LNCaP clone FGC (cell line): ENCODE measurements around the gene TENM4.

Experiments
- DNase-seq: peaks from one replicate; pipeline ENCODE4 v3.0.0-alpha.2; 2011; ENCODE audit warnings: low read depth
- H3K4me3 ChIP-seq: 2 replicates; pipeline ENCODE4 v1.5.1; 2011; ENCODE audit warnings: mild to moderate bottlenecking, low read depth, low read length, control low read depth
- TF ChIP-seq, protein P1 (sequence below): IDR thresholded peaks from 2 replicates; pipeline ENCODE4 v1.5.1; 2012; ENCODE audit warnings: mild to moderate bottlenecking; ENCODE audit not compliant: control insufficient read depth, insufficient read depth; ENCODE audit errors: extremely low read depth

The TENM4 gene

DNA sequence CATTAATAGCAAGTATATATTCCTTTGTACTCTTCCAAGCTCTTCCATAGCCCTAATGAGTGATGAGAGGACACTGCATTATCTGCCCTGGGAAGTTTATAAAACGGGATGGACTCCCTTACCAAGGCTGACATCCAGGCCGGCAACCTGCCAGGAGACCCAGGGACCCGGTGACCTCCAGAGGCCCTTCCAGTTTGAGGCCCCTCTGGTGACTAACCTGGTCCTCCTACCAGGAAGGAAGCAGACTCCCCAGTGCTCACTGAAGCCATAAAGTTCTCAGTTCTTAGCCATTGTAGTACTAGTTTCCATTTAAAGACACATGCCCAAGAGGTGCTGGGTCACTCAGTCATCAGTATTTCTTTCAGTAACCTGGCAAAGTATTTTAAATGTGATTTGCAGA is 345.4 kb downstream of the TENM4 start:
- no peak overlapping the region for H3K4me3 ChIP-seq
- TF ChIP-seq, protein P1, sequence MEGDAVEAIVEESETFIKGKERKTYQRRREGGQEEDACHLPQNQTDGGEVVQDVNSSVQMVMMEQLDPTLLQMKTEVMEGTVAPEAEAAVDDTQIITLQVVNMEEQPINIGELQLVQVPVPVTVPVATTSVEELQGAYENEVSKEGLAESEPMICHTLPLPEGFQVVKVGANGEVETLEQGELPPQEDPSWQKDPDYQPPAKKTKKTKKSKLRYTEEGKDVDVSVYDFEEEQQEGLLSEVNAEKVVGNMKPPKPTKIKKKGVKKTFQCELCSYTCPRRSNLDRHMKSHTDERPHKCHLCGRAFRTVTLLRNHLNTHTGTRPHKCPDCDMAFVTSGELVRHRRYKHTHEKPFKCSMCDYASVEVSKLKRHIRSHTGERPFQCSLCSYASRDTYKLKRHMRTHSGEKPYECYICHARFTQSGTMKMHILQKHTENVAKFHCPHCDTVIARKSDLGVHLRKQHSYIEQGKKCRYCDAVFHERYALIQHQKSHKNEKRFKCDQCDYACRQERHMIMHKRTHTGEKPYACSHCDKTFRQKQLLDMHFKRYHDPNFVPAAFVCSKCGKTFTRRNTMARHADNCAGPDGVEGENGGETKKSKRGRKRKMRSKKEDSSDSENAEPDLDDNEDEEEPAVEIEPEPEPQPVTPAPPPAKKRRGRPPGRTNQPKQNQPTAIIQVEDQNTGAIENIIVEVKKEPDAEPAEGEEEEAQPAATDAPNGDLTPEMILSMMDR, result no peak

DNA sequence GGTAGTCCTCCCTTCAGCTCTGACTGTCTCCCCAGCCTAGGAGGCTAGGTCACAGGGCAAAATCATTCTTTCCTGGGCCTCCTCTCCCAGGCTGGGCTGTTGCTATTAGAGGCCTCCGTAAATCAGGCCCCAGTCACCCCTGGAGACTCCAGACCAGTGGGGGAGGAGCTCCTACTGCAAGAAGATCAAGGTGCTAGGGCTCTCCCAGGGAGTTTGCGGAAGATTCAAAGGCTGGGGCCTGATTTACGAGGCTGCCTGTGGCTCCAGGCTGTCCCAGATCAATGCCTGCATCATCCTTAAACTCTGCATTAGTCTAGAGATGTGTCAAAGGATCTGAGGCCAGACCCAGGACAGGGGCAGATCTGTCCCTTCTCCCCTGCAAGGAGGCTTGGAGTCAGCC is 346.2 kb downstream of the TENM4 start:
- no peak for DNase-seq
- TF ChIP-seq, protein P1, result no peak
- no peak overlapping the region for H3K4me3 ChIP-seq

More for the DNA sequence above, 345.4 kb downstream of the TENM4 start:
- no peak for DNase-seq

DNA sequence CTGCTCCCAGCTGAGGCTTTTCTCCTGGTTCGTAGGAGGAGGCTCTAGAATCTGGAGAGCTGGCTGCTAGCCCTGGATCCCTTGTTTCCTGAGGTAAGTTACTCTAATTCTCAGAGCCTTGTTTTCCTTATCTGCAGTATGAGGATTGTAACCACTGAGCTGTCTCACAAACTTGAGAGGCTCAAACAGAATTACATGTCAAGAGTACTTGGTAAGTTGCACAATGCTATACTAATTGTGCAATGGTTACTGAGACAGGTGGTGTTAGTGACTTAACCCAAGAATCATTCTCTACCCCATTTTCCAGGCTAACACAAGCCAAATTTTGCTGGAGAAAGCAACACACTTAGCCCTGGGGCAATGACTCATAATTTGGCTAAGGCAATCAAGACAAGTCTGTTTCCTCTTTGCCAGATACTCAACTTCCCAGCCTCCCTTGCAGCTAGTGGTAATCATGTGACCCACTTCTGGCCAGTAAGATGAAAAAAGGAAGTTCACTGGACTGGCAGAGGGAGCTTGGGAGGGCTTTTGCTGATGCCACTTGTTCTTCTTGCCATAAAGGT is 348.0 kb downstream of the TENM4 start:
- DNase-seq, result no peak
- TF ChIP-seq, protein P1, result no peak
- no peak overlapping the region for H3K4me3 ChIP-seq

DNA sequence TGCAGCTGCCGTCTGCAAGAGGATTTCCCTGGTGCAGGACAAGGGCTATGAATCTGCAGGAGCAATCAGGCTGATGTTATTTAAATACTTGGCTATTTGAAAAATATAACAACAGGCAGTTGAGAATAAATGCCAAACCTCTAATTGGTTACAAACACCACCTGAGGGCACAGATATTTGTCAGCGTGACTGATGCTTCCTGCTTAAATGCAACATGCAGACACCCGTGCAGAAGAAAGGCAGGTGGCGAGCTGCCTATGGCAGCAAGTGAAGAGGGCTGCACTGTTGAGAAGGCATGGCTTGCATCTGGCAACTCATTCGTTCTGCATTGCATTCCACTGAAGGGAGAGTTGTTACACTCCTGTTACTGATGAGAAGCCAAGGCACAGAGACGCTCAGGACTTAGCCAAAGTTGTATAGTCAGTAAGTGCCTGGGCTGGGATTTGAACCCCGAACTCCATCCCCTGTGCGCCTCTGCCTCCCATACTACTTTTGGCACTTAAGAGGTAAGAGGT is 350.6 kb downstream of the TENM4 start:
- H3K4me3 ChIP-seq, result no peak overlapping the region
- no peak for DNase-seq
- TF ChIP-seq, protein P1, result no peak

DNA sequence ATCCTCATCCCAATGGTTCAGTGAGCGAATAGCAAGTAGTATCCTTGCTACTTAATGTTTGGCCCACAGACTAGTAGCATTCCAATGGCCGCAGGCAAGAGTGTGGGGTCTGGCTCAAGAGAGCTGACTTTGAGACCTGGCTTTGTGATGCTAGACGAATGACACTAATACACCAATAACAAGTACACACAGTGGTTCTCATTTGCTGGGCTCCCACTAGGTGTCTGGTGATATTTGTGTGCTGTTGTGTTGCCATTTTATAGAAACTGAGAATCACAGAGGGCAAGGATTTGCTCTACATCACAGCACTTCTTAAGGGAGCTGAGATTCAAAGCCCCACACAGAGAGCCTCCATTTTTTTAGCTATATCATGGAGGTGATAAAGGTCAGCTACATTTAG is 351.2 kb downstream of the TENM4 start:
- no peak for DNase-seq
- no peak overlapping the region for H3K4me3 ChIP-seq
- TF ChIP-seq, protein P1, result no peak

DNA sequence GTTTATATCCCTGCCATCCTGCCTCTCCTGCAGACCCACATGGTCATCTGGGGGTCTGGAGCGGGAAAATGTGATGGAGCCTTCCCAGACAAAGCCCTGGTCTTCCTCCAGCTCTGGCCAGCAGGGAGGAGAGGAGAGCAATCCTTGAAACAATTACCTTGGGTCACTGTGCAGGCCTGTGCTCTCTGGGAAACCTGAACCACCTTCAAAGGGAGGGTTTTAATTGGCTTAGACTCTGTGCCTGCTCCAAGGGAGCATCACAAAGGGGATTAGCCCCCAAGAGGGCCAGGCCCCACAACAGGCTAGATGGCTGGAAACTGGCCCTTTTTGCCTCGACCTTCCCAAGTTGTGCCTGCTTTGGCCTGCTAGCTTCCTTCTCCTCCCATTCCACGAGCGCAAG is 351.9 kb downstream of the TENM4 start:
- TF ChIP-seq, protein P1, result no peak
- DNase-seq, result no peak

DNA sequence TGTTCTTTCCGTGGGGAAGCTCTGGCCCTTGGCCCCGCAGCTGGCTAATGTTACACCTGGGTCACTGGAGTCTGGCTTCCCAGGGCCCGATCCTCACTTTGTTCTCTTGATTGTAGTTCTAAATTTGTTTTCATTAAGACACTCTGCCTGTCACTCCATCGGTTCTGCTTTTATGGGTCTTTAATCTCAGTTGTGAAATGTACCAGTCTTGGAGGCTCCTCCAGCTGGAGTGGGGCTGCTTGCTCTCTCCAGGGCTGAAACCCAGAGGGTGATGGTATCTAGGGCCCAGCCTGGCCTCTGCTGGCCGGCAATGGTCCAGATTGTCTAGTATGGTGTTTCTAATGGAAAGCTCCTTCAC is 352.9 kb downstream of the TENM4 start:
- TF ChIP-seq, protein P1, result no peak
- no peak for DNase-seq
- H3K4me3 ChIP-seq, result no peak overlapping the region

More for the DNA sequence above, 351.9 kb downstream of the TENM4 start:
- H3K4me3 ChIP-seq, result no peak overlapping the region
